Endothelial cell of umbilical vein (primary cell): ENCODE data around the gene BMX. TPM values are rescaled to one million over a fixed set of nuclear protein-coding genes. Genes with fewer than 3 reads are reported as not detected.

Source experiments
- BruUV-seq: library from RNA; stranded (reverse); fragments of 400-500 nt; replicated peaks from 2 replicates; lab custom pipeline; 2021; lab: Mats Ljungman, UMichigan
- CTCF ChIA-PET: fragments of 300-600, 350-600 bp; sonication (Branson Sonifier 250); formaldehyde crosslinking; loops from one replicate; lab custom pipeline; 2021; ENCODE audit warnings: antibody characterized with exemption, inconsistent platforms; lab: Charles Lee
- POLR2A ChIA-PET: fragments of 300-600, 350-600 bp; sonication (Branson Sonifier 250); formaldehyde crosslinking; loops from one replicate; lab custom pipeline; 2021; ENCODE audit warnings: antibody characterized with exemption, inconsistent platforms; lab: Charles Lee
- DNase-seq: peaks from one replicate; pipeline ENCODE4 v3.0.0-alpha.2; 2011; ENCODE audit warnings: low read depth, low spot score
- FAIRE-seq: peaks from 2 replicates; lab custom pipeline; 2011; peaks lifted over from hg19 to GRCh38; lab: Jason Lieb, UNC
- H2AFZ ChIP-seq: 2 replicates; pipeline ENCODE4 v1.6.0; 2012; ENCODE audit warnings: low read depth, low read length, control low read depth, inconsistent platforms
- H3K27ac ChIP-seq: 2 replicates; pipeline ENCODE4 v1.5.1; 2011; ENCODE audit warnings: low read depth, mild to moderate bottlenecking, control low read depth, low read length, moderate library complexity; ENCODE audit not compliant: insufficient read depth
- H3K27me3 ChIP-seq, 2 experiments: 2 replicates each; pipeline versions ENCODE4 v1.6.0 to v1.6.1; 2011; ENCODE audit warnings: low read length in 2 of 2, mixed read lengths in 1 of 2; ENCODE audit not compliant: control insufficient read depth in 2 of 2, insufficient read depth in 2 of 2
- H3K36me3 ChIP-seq, 2 experiments: 2 replicates in 1 of 2; 3 replicates in 1 of 2; pipeline ENCODE4 v1.5.1; 2011; ENCODE audit warnings: low read length in 2 of 2, mild to moderate bottlenecking in 1 of 2, moderate library complexity in 1 of 2; ENCODE audit not compliant: control insufficient read depth in 2 of 2, insufficient read depth in 2 of 2; ENCODE audit errors: extremely low read depth in 1 of 2
- H3K4me1 ChIP-seq: 3 replicates; pipeline ENCODE4 v1.5.1; 2011; ENCODE audit warnings: mild to moderate bottlenecking, low read length; ENCODE audit not compliant: control insufficient read depth, insufficient read depth; ENCODE audit errors: extremely low read depth
- H3K4me2 ChIP-seq: 2 replicates; pipeline ENCODE4 v1.6.1; 2011; ENCODE audit warnings: low read length, control low read depth, mixed read lengths; ENCODE audit not compliant: insufficient read depth
- H3K4me3 ChIP-seq, 3 experiments: fragments of 200-600 bp in 1 of 3; sonication (generic), shearing (Covaris generic) in 1 of 3; replicated peaks in 1 of 3; 2 replicates each; pipeline ENCODE4 v1.5.1; 2011 to 2016; ENCODE audit warnings: control low read depth in 3 of 3, low read length in 3 of 3, mild to moderate bottlenecking in 2 of 3, inconsistent platforms in 1 of 3, low read depth in 1 of 3, moderate library complexity in 1 of 3; ENCODE audit not compliant: insufficient read depth in 1 of 3
- H3K79me2 ChIP-seq: 2 replicates; pipeline ENCODE4 v1.6.0; 2012; ENCODE audit warnings: low read length, inconsistent platforms; ENCODE audit not compliant: control insufficient read depth, insufficient read depth
- H3K9ac ChIP-seq: replicated peaks from 2 replicates; pipeline ENCODE3; 2011; ENCODE audit warnings: low read length, control low read depth; ENCODE audit not compliant: insufficient read depth; ENCODE audit errors: extremely low read depth
- H3K9me1 ChIP-seq: replicated peaks from 3 replicates; pipeline ENCODE4 v1.6.0; 2011; ENCODE audit warnings: mild to moderate bottlenecking, low read length; ENCODE audit not compliant: control insufficient read depth, insufficient read depth; ENCODE audit errors: extremely low read depth
- H3K9me3 ChIP-seq: replicated peaks from 2 replicates; pipeline ENCODE4 v1.5.1; 2012; ENCODE audit warnings: low read length, inconsistent platforms; ENCODE audit not compliant: control insufficient read depth, insufficient read depth
- H4K20me1 ChIP-seq: replicated peaks from 2 replicates; pipeline ENCODE3; 2011; ENCODE audit warnings: mild to moderate bottlenecking, low read length; ENCODE audit not compliant: control insufficient read depth, insufficient read depth; ENCODE audit errors: extremely low read depth
- EZH2 ChIP-seq: IDR thresholded peaks from 2 replicates; pipeline ENCODE4 v1.6.1; 2012; ENCODE audit warnings: borderline replicate concordance, low read depth, mild to moderate bottlenecking, moderate library complexity, low read length, inconsistent platforms; ENCODE audit not compliant: severe bottlenecking
- FOS ChIP-seq: IDR thresholded peaks from 2 replicates; pipeline ENCODE4 v1.6.1; 2011; ENCODE audit warnings: mild to moderate bottlenecking, low read length, moderate library complexity, borderline replicate concordance; ENCODE audit not compliant: insufficient read depth
- GATA2 ChIP-seq: IDR thresholded peaks from 2 replicates; pipeline ENCODE4 v1.7.0; 2011; ENCODE audit warnings: low read depth, mild to moderate bottlenecking, moderate library complexity, mixed read lengths, low read length; ENCODE audit not compliant: insufficient read length, insufficient read depth
- JUN ChIP-seq: IDR thresholded peaks from 2 replicates; pipeline ENCODE4 v1.6.1; 2011; ENCODE audit warnings: borderline replicate concordance, low read depth; ENCODE audit not compliant: insufficient read length, insufficient read depth
- MYC ChIP-seq: IDR thresholded peaks from one replicate; pipeline ENCODE4 v1.6.1; 2011; ENCODE audit warnings: mild to moderate bottlenecking, low read depth, low read length
- POLR2A ChIP-seq: IDR thresholded peaks from 2 replicates; pipeline ENCODE4 v1.6.1; 2012; ENCODE audit warnings: low read depth, mild to moderate bottlenecking, control low read depth, low read length
- POLR2AphosphoS5 ChIP-seq: IDR thresholded peaks from 2 replicates; pipeline ENCODE4 v1.6.1; 2012; ENCODE audit warnings: low read depth, mild to moderate bottlenecking, control low read depth, low read length, moderate library complexity; ENCODE audit not compliant: insufficient read depth
- dilution Hi-C: fragments of 300-500 bp; cut with MboI; formaldehyde crosslinking; loops from one replicate; pipeline ENCODE4 v1.15.0; 2019; ENCODE audit warnings: low sequenced_read_pairs; ENCODE audit not compliant: extremely low pct_ligation_motif_present
- intact Hi-C: fragments of 100-400 bp; cut with micrococcal nuclease; formaldehyde crosslinking; loops from one replicate; pipeline ENCODE4 v1.10.0; 2022
- polyA plus RNA-seq, 4 experiments: library from polyadenylated mRNA; depleted of rRNA in 3 of 4; stranded (reverse) in 3 of 4; unstranded in 1 of 4; fragments of >200 nt; gene quantifications; 2 replicates each; pipeline versions ENCODE4 v1.2.1 to v1.2.3, GENCODE V29; 2011 to 2012; ENCODE audit warnings: missing spikeins in 1 of 4
- total RNA-seq: library from RNA; stranded (reverse); gene quantifications from 2 replicates; pipeline ENCODE4 v1.2.3, GENCODE V29; 2021
- TF ChIP-seq, protein P1 (sequence below): IDR thresholded peaks from 2 replicates; pipeline ENCODE4 v1.6.1; 2011; ENCODE audit not compliant: insufficient read depth, insufficient read length
- TF ChIP-seq, protein P2 (sequence below), 2 donors: IDR thresholded peaks; 1 replicate in 1 of 2; 2 replicates in 1 of 2; pipeline ENCODE4 v1.5.1; 2011; ENCODE audit warnings: low read length in 2 of 2, mild to moderate bottlenecking in 2 of 2, moderate library complexity in 2 of 2, control low read depth in 1 of 2, inconsistent platforms in 1 of 2, low read depth in 1 of 2; ENCODE audit not compliant: insufficient read depth in 1 of 2; ENCODE audit errors: extremely low read depth in 1 of 2

The BMX gene
- total and polyA plus RNA-seq, 2 donors (not counting 3 experiments of a cell fraction or from before 2014, with no cell fraction given) = 49.8 to 105 TPM

DNA sequence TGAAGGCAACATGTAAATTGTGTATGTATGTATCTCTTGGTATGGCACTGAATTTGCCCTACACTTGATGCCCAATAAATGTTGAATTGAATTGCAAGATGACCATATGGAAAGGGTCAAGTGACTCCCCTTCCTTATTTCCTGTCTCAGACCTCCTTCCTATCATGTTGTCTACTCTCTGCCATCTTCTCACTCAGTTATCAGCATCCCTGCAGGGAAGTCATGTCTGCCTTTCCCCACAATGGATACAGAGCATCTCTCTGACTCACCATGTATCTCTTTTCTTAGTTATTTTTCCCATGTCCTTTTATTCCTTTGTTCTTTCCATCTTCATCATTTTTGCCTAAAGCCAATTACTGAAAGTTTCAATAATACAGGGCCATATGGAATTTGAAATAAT is 22.5 kb downstream of the BMX start:
- peaks cover 64% of the 10 kb centered on the region for H3K4me1 ChIP-seq
- FAIRE-seq (no peak), DNase-seq (no peak)
- intact Hi-C loops = no loop called here
- dilution Hi-C loops = no loop called here
- H2AFZ ChIP-seq = no peak overlapping the region
- no peaks in the 10 kb centered on the region for H3K79me2 ChIP-seq
- H3K36me3 ChIP-seq = peaks cover 7 to 23% of the 10 kb centered on the region in 2 experiments
- H3K9me1 ChIP-seq = no peaks in the 10 kb centered on the region
- no peaks in the 10 kb centered on the region for H3K27me3 ChIP-seq
- no peaks in the 10 kb centered on the region for H4K20me1 ChIP-seq
- no peak overlapping the region for H3K9ac ChIP-seq
- CTCF ChIA-PET = no interaction called here
- BruUV-seq = no TSS peak
- H3K4me3 ChIP-seq = no peak overlapping the region
- H3K4me2 ChIP-seq = no peak overlapping the region
- no peak for TF ChIP-seq GATA2
- TF ChIP-seq POLR2AphosphoS5 = no peak
- TF ChIP-seq EZH2 = no peak
- no peak for TF ChIP-seq JUN
- no peak for TF ChIP-seq FOS
- TF ChIP-seq MYC = no peak
- TF ChIP-seq, protein P1, sequence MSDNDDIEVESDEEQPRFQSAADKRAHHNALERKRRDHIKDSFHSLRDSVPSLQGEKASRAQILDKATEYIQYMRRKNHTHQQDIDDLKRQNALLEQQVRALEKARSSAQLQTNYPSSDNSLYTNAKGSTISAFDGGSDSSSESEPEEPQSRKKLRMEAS = no peak
- no peak for TF ChIP-seq POLR2A
- TF ChIP-seq, protein P2, sequence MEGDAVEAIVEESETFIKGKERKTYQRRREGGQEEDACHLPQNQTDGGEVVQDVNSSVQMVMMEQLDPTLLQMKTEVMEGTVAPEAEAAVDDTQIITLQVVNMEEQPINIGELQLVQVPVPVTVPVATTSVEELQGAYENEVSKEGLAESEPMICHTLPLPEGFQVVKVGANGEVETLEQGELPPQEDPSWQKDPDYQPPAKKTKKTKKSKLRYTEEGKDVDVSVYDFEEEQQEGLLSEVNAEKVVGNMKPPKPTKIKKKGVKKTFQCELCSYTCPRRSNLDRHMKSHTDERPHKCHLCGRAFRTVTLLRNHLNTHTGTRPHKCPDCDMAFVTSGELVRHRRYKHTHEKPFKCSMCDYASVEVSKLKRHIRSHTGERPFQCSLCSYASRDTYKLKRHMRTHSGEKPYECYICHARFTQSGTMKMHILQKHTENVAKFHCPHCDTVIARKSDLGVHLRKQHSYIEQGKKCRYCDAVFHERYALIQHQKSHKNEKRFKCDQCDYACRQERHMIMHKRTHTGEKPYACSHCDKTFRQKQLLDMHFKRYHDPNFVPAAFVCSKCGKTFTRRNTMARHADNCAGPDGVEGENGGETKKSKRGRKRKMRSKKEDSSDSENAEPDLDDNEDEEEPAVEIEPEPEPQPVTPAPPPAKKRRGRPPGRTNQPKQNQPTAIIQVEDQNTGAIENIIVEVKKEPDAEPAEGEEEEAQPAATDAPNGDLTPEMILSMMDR (IDR thresholded peaks at IDR 0.05; ENCODE audit: extremely low read depth in 1 of 2, insufficient read depth in 1 of 2, low read depth in 1 of 2, low read length in 2 of 2) = no peak
- POLR2A ChIA-PET = interaction anchor here (2.8 kb wide), 1 partner anchor 22 kb away, joined by 10 read pairs; the partner anchor contains the start of gene BMX
- H3K9me3 ChIP-seq = no peaks in the 10 kb centered on the region
- peak overlapping the region; percentile 11 for H3K27ac ChIP-seq
